Stimulated activated naive B cell treated with anti-CD40 and anti-IgM and Interleukin-4, amounts not matched to agents 10 μg/mL and 1 μg/mL and 100 μg/mL, for 72 hours (primary cell): ENCODE measurements around the gene CHTF18.
A peak's percentile ranks its signal among the peaks of the same experiment; 100 is the strongest.

Experiments used
- ATAC-seq, 2 donors: fragments of 150-1000 bp; cut with Tn5 transposase; replicated peaks; 2 replicates each; pipeline ENCODE4 v1.10.0; 2021; ENCODE audit warnings: moderate library complexity in 1 of 2
- DNase-seq: peaks from one replicate; pipeline ENCODE4 v3.0.0; 2021
- H3K27ac Mint-ChIP-seq: one replicate; pipeline ENCODE4 v1.8.0; 2022; ENCODE audit warnings: mild to moderate bottlenecking, mixed read lengths
- H3K27me3 Mint-ChIP-seq, 2 donors: one replicate each; pipeline ENCODE4 v1.8.0; 2022; ENCODE audit warnings: mixed read lengths in 2 of 2
- H3K36me3 Mint-ChIP-seq, 2 donors: one replicate each; pipeline ENCODE4 v1.8.0; 2022; ENCODE audit warnings: mixed read lengths in 2 of 2, mild to moderate bottlenecking in 1 of 2
- H3K4me1 Mint-ChIP-seq, 2 donors: one replicate each; pipeline ENCODE4 v1.8.0; 2022; ENCODE audit warnings: mixed read lengths in 2 of 2, mild to moderate bottlenecking in 1 of 2
- H3K4me3 Mint-ChIP-seq, 2 donors: one replicate each; pipeline ENCODE4 v1.8.0; 2022; ENCODE audit warnings: mild to moderate bottlenecking in 2 of 2, mixed read lengths in 2 of 2, moderate library complexity in 1 of 2
- H3K9me3 Mint-ChIP-seq, 2 donors: one replicate each; pipeline ENCODE4 v1.8.0; 2022; ENCODE audit warnings: mixed read lengths in 2 of 2, mild to moderate bottlenecking in 1 of 2

Gene CHTF18

DNA sequence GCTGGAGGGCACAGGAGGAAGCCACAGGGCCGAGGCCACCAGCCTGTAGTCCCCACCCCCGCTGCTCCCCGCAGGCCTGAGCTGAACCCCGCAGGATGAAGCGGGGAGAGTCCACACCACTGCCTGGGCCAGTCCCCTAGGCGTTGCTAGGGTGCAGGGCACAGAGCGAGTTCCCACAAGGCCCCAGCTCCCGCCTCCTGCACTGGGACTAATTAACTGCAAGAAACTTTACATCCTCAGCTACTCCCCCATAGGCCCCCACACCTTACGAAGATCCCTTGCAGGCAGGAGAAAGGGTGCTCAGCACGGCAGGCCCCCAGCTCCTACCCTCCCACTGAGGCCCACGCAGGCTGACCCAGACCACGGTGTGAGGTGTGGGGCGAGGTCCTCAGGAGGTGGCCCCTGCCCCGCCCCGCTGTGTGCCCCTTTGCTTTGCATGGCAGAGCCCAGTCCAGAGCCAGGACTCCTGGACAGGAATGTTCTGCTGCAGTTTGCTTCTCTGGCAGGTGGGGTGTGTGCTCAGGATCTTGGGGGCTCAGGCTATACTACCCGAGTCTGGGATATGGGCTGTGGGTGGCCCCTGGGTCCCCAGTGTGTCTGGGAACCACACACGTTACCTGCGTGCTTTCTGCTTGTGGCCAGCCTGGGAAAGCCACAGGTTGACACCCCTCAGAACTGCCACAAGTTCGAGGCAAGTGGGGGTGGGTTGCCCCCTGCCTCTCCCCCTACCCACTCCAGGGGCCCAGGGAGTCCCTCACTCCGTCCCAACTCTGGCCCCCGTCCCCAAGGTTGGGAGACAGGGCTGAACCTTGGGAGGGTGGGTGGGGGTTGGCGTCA lies 10.9 kb downstream of the CHTF18 start:
- ATAC-seq, result no peak
- peaks cover 4 to 5% of the 10 kb centered on the region in 2 donors for H3K9me3 Mint-ChIP-seq
- no peak overlapping the region for H3K4me3 Mint-ChIP-seq

DNA sequence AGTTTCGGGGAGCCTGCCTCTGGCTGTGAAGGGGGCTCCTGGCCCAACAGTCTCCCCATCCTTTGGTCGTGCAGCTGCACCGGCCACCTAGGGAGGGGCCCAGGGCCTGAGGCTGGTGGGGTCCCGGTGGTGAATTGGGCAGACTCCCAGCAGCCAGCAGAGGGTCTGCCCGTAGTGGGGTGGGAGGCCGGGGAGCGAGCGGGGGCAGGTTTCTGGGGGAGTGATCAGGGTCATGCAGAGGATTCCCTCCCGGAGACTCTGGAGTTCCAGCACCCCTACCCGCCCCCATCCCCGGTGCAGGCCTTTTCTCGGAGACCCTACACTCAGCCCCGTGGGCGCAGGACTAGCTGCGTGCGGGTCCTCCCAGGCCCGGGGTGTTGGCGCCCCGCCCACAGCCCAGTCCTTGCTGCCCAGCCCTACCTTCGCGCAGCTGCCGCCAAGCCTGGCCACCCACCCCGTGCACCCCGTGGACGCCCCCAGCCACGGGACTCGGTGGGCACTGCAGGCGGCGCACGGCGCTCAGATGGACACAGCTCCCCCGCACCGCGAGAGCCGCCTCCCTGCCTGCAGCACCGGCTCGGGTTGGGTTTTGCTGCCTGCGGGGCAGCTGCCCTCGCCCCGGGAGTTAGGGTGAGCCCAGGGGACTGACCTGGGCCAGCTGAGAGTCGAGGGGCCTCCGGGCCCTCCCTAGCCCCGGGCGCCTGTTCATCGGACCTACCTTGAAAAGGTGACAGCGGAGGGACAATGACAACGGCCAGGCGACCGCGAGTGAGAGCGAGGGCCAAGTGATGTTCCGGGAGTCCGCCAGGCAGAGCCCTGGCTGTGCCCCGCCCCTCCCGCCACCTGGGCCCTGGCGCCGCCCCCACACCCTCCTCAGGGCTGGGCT lies 11.8 kb downstream of the CHTF18 start, which contains the start of gene GNG13:
TSS of gene GNG13 (minus strand) at position 787 of the 886 bp plus-strand sequence. CDS start 1,657 bp downstream, outside the sequence.
- H3K36me3 Mint-ChIP-seq, result peaks cover 26 to 32% of the 10 kb centered on the region in 2 donors
- peaks cover 3 to 4% of the 10 kb centered on the region in 2 donors for H3K4me1 Mint-ChIP-seq
- H3K27ac Mint-ChIP-seq, result no peak within 1 kb of the TSS
- ATAC-seq (peak; percentile 12 to 22), DNase-seq (no peak)
- H3K4me3 Mint-ChIP-seq, result no peak within 1 kb of the TSS
- peaks cover 4 to 5% of the 10 kb centered on the region in 2 donors for H3K9me3 Mint-ChIP-seq
- peaks cover 15 to 49% of the 10 kb centered on the region in 2 donors for H3K27me3 Mint-ChIP-seq

More for the DNA sequence above, 10.9 kb downstream of the CHTF18 start:
- DNase-seq, result no peak
- no peak overlapping the region for H3K27ac Mint-ChIP-seq
- peaks cover 2 to 3% of the 10 kb centered on the region in 2 donors for H3K4me1 Mint-ChIP-seq
- peaks cover 26 to 29% of the 10 kb centered on the region in 2 donors for H3K36me3 Mint-ChIP-seq
- peaks cover 15 to 49% of the 10 kb centered on the region in 2 donors for H3K27me3 Mint-ChIP-seq

DNA sequence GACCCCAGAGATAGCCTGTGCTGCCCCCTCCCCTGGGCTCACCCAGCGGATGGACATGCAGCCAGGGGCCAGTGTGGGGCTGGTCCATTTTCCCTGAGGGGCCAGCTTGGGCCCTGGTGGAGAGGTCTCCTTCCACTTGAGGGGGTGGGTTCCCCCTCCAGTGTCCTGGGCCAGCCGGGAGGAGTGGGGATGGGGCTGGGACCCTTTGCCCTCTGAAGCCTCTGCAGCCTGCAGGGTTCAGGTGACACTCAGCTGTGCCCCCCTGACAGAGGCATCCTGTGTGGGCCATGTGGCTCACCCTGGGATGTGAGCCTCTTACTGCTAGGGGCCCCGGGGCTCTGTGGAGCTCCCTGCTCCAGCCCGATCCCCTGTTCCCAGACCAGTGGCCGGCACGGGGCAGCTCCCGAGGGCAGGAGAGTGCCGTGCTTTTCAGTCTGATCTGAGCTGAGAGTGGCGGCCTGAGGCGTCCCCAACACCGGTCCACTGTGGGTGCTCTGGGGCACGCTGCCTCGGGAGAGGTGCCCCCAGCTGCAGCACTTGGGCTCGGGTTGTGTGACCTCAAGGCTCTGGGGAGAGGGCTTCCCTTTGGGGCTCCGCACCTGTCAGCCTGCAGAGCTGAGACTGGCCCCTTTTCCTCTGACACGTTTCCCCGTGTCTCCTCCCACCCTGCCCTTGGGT lies 12.6 kb downstream of the CHTF18 start:
- Mint-ChIP-seq H3K27ac (no peak overlapping the region), H3K4me1 (peaks cover 0 to 4% of the 10 kb centered on the region in 2 donors), H3K4me3 (no peak overlapping the region), H3K36me3 (peaks cover 22 to 27% of the 10 kb centered on the region in 2 donors), H3K27me3 (peaks cover 15 to 49% of the 10 kb centered on the region in 2 donors), H3K9me3 (peaks cover 4 to 5% of the 10 kb centered on the region in 2 donors)
- DNase-seq (no peak), ATAC-seq (peak; percentile 16 to 27)

DNA sequence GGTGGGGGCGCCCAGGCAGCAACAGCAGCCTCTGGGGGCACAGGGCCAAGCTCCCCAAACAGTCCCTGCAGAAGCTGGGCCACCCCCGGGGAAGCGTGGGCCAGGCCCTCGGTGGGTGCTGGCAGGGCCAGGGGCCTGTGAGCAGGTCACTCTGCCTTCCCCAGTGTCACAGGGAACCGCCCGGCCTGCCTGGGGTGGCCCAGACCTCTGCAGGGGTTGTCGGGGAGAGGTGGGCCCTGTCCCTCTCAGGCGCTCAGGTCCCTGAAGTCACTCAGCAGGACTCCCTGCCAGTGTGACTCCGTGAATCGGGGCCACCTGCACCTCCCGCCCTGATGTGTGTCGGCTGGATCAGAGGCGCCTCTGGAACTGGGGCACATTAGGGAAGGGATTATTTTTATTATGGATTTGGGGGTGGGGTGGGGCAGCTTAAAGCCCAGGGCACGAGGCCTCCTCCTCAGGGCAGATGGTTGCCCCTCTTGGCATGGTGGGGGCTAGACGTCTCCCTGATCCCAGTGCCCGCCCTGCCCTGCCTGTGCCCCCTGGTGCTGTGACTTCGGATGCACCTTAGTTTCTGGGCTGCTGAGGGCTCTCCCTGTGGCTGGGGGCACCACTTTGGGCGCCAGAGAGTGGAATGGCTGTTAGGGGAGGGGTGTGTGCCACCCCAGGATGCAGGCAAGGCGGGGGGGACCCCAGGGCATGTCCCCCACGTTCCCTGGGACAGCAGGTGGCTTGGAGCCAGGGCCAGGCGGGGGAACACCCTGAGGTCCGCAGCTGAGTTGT lies 13.4 kb downstream of the CHTF18 start:
- Mint-ChIP-seq H3K27ac (peak overlapping the region; percentile 56), H3K4me3 (no peak overlapping the region), H3K4me1 (peaks cover 0 to 4% of the 10 kb centered on the region in 2 donors), H3K36me3 (peaks cover 19 to 23% of the 10 kb centered on the region in 2 donors), H3K27me3 (peaks cover 15 to 49% of the 10 kb centered on the region in 2 donors), H3K9me3 (peaks cover 4 to 5% of the 10 kb centered on the region in 2 donors)
- DNase-seq (no peak), ATAC-seq (peak; percentile 6 to 11)

DNA sequence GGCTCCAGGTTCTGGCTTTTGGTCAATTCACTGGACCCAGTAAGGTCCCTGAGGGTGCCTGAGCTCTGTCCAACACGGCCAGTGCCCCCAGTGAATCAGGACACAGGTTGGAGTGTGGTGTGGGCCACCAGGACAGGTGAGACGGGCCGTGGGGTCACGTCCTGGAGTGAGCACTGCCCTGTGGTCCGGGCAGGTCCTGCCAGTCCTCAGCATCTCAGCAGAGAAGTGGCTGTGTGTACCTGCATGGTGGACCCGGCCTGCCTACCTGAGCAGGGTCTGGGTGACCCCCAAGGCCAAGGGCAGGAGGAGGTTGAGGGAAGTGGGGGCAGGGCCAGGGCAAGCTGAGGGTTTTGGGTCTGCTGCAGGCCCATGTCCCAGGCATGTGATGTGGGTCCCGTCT lies 14.0 kb downstream of the CHTF18 start:
- Mint-ChIP-seq H3K9me3 (peaks cover 4 to 5% of the 10 kb centered on the region in 2 donors), H3K27me3 (peaks cover 15 to 49% of the 10 kb centered on the region in 2 donors), H3K4me1 (peaks cover 0 to 4% of the 10 kb centered on the region in 2 donors), H3K36me3 (peaks cover 15 to 18% of the 10 kb centered on the region in 2 donors), H3K4me3 (no peak overlapping the region), H3K27ac (peak overlapping the region; percentile 25)
- DNase-seq (no peak), ATAC-seq (no peak)

DNA sequence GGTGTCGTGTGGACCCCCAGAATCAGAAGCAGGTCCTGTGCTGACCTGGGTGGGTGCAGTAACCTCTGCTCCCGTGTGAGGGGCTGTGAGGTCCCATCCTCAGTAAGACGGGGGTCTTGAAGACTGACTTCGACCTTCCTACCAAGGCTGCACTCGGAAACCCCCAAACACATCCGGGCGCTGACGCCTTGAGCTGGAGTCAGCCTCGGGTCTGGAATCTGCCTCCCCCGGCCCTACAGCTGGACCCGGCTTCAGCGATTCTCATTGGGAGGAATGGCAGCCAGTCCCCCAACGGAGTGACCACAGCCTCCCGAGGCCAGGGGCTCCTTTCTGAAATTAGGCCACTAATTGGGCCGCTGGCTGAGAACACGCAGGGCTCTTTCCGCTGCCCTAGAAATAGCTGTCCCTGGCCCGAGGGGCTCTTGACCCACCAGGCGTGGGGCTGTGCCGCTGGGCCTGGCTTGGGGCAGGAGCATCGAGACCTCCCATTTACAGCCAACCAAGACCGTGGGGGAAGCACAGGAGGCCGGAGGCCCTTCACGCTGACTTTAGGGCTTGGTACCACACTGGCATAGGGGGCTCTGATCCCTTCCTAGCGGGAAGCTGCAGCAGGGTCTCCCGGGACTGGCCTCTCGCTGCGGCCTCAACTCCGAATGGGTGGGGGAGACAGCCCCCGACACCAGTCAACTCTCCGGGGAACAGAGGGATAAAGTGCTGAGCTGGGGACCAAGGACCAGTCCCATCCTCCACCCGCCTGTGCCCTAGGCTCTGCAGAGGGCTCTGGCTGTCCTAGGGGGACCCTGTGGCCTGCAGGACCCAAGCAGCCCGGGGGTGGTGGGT lies 14.7 kb downstream of the CHTF18 start:
- Mint-ChIP-seq H3K4me3 (no peak overlapping the region), H3K4me1 (peaks cover 4 to 10% of the 10 kb centered on the region in 2 donors), H3K27me3 (peaks cover 10 to 43% of the 10 kb centered on the region in 2 donors), H3K27ac (peak overlapping the region; percentile 14), H3K9me3 (peaks cover 0 to 2% of the 10 kb centered on the region in 2 donors), H3K36me3 (peaks cover 13 to 15% of the 10 kb centered on the region in 2 donors)
- DNase-seq (no peak), ATAC-seq (no peak)

DNA sequence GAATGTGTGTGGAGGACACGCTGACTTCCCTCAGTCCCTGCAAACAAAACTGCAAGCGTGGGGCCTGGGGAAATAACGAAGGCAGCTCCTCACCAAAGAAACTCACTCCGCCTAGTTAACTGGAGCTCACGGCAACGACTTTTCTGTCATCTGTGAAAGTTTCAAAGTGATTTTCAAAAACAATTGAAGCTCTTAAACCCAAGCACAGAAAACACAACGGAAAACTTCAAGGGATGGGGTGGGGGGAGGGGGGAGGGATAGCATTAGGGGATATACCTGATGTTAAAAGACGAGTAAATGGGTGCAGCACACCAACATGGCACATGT lies 15.3 kb downstream of the CHTF18 start:
- Mint-ChIP-seq H3K4me3 (no peak overlapping the region), H3K27me3 (peaks cover 5 to 37% of the 10 kb centered on the region in 2 donors), H3K36me3 (peaks cover 7 to 9% of the 10 kb centered on the region in 2 donors), H3K4me1 (peaks cover 8 to 14% of the 10 kb centered on the region in 2 donors), H3K27ac (peak overlapping the region; percentile 14), H3K9me3 (no peaks in the 10 kb centered on the region)
- no peak for ATAC-seq
- no peak for DNase-seq

DNA sequence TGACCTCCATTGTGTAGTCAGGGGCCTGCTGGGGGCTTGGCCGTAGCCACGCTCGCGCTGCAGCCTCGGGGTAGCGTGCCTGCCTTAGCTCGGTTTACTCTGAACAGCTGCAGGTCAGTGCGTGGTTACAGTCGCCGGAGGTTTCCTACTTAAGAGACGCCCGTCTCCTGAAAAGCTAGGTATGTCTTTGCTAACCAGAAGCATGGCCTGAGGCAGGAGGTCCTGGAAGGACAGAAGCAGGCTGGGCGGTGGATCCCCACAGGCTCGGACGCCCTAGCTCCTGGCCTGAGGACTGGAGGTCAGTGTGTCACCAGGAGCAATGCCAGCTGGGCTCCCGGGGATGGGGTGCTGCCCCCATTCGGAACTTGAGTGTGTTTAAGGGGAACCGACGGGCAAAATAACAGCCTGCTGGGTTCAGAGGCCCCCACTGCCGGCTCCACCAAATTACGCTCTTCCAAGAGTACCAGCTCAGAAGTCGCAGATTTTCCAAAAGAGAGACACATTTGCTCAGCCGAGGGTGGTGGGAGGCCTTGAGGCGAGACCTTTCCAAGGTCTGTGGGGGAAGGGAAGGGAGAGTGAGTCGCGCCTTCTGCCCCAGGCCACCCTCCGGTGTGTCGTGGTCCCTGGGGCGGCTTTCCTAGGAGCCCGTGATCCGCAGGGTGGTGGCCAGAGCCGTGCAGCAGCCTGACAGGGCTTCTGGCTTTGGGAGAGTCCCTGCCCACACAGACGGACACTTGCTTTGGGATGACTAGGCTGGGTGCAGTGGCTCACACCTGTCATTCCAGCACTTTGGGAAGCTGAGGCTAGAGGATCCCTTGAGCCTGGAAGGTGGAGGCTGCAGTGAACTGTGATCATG lies 16.0 kb downstream of the CHTF18 start:
- Mint-ChIP-seq H3K4me3 (peak overlapping the region in 1 of 2 donors; percentile 21), H3K9me3 (no peaks in the 10 kb centered on the region), H3K4me1 (peaks cover 11 to 20% of the 10 kb centered on the region in 2 donors), H3K27me3 (peaks cover 4 to 30% of the 10 kb centered on the region in 2 donors), H3K36me3 (peaks cover 6 to 7% of the 10 kb centered on the region in 2 donors), H3K27ac (peak overlapping the region; percentile 75)
- no peak for ATAC-seq
- DNase-seq, result no peak

DNA sequence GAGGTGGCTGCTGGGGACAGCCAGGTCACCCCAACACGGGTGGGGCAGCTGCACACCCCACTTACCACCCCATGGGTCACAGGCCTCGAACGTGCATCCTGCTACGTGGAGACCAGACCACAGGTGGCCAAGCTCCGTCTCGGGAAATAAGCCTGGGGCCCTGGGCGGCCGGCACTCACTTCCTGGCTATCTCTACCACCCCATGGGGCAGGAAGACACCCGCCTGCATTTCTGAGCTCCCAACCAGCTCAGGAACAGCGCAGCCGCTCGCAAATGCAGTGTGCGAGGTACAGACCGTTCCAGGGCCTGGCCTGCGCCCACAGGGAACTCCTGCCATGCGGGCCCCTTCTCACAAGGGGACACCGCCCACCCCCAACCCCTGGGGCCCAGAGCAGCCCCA lies 17.1 kb downstream of the CHTF18 start:
- Mint-ChIP-seq H3K9me3 (no peaks in the 10 kb centered on the region), H3K27me3 (peaks cover 4 to 36% of the 10 kb centered on the region in 2 donors)
- ATAC-seq, result no peak

DNA sequence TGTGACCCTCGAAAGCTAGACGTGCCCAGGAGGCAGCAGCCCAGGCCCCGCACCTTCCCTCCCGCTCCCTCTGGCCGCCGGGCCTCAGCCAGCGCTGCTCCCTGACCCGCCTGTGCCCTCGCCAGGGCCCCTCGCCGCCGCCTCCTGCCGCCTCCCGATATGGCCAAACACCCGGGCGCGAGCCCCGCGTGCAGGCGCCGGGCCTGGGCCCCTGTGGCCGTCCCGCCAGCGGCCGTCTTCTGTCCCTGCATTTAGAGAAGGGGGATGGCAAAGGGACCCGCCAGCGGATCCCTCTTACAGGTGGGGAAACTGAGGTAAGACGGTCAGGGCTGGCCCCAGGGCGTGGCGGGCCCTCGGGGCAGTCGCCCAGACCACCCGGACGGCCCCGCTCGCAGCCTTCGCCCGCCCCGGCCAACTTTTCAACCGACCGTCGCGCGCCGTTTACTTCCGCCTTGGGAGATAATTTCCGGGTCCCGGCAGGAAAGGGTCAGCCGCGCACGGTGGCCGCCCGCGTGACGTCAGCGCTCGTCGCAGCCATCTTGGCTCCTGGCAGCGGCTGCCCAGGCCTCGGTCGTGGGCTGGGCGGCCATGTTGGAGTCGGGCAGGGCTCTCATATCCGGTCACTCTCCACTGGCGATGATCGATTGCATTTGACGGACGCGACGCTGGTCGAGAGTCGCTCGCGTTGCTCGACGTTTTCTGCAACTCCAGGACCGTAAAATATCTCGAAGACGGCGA lies 19.1 kb downstream of the CHTF18 start:
- peaks cover 12 to 29% of the 10 kb centered on the region in 2 donors for H3K4me1 Mint-ChIP-seq
- no peaks in the 10 kb centered on the region for H3K9me3 Mint-ChIP-seq
- ATAC-seq (peak; percentile 94 to 96), DNase-seq (peak; percentile 84)
- H3K27me3 Mint-ChIP-seq, result peaks cover 8 to 30% of the 10 kb centered on the region in 2 donors
- peak overlapping the region; percentile 99 for H3K4me3 Mint-ChIP-seq
- peak overlapping the region; percentile 96 for H3K27ac Mint-ChIP-seq
- H3K36me3 Mint-ChIP-seq, result peaks cover 7 to 9% of the 10 kb centered on the region in 2 donors

More for the DNA sequence above, 17.1 kb downstream of the CHTF18 start:
- H3K4me1 Mint-ChIP-seq, result peaks cover 12 to 22% of the 10 kb centered on the region in 2 donors
- H3K4me3 Mint-ChIP-seq, result no peak overlapping the region
- no peak overlapping the region for H3K27ac Mint-ChIP-seq
- peaks cover 6 to 7% of the 10 kb centered on the region in 2 donors for H3K36me3 Mint-ChIP-seq
- no peak for DNase-seq

DNA sequence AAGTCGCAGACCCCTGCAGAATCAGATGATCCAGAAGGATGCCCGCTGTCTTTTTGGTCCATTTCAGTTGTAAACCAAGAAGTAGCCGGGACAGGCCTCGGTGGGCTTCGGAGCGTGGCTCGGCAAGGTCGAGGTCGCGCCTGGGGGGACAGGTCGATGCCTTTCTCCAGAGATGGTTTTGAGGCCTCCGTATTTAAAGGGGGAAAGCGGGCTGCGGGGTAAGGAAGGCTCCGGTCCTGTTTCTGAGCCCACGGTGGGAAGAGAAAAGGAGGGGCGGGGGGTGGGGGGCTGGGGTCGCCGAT lies 19.6 kb downstream of the CHTF18 start:
- no peak for DNase-seq
- H3K9me3 Mint-ChIP-seq, result no peaks in the 10 kb centered on the region
- peak overlapping the region; percentile 96 for H3K27ac Mint-ChIP-seq
- peaks cover 12 to 31% of the 10 kb centered on the region in 2 donors for H3K27me3 Mint-ChIP-seq
- no peak for ATAC-seq
- H3K36me3 Mint-ChIP-seq, result peaks cover 7 to 9% of the 10 kb centered on the region in 2 donors
- peak overlapping the region; percentile 99 for H3K4me3 Mint-ChIP-seq
- peaks cover 14 to 29% of the 10 kb centered on the region in 2 donors for H3K4me1 Mint-ChIP-seq
